A549 (cell line): Measurements from ENCODE around the gene FOXP1. TPM values are rescaled to one million over a fixed set of nuclear protein-coding genes. Genes with fewer than 3 reads are reported as not detected.

Experiments
- ATAC-seq, 2 experiments: fragments of 200-7000 bp in 1 of 2; fragments of >200 bp in 1 of 2; cut with Nextera tagmentation in 1 of 2; cut with Tn5 transposase in 1 of 2; 3 replicates each; pipeline versions ENCODE4 v1.8.0 to v1.9.1; 2018 to 2020; ENCODE audit warnings: mild to moderate bottlenecking in 1 of 2, moderate library complexity in 1 of 2
- CTCF ChIA-PET: fragments of 300-600 bp; sonication (Branson Sonifier 250); formaldehyde crosslinking; extraction: SDS; loops from one replicate; lab custom pipeline; 2021; ENCODE audit warnings: antibody characterized with exemption, inconsistent platforms; lab: Yijun Ruan, JAX
- POLR2A ChIA-PET: fragments of 350-600 bp; formaldehyde crosslinking; extraction: SDS; loops from one replicate; lab custom pipeline; 2021; ENCODE audit warnings: antibody characterized with exemption, inconsistent platforms; lab: Yijun Ruan, JAX
- DNase-seq, 2 experiments: peaks; one replicate each; pipeline versions ENCODE4 v3.0.0 to v3.0.0-alpha.2; 2011 to 2016; ENCODE audit warnings: low read depth in 1 of 2, low spot score in 1 of 2
- FAIRE-seq: peaks from 2 replicates; lab custom pipeline; 2011; peaks lifted over from hg19 to GRCh38; lab: Jason Lieb, UNC
- H3K27ac ChIP-seq, 2 experiments: fragments of >200 bp; sonication (Bioruptor Twin); formaldehyde crosslinking; 3 replicates each; pipeline ENCODE4 v1.5.1; 2016 to 2017
- H3K4me1 ChIP-seq: fragments of >200 bp; sonication (Bioruptor Twin); formaldehyde crosslinking; 3 replicates; pipeline ENCODE4 v1.6.1; 2016
- H3K4me2 ChIP-seq: fragments of >200 bp; sonication (Bioruptor Twin); formaldehyde crosslinking; 3 replicates; pipeline ENCODE4 v1.6.1; 2016
- H3K4me3 ChIP-seq: fragments of >200 bp; sonication (Bioruptor Twin); formaldehyde crosslinking; 3 replicates; pipeline ENCODE4 v1.5.1; 2016
- H3K9me3 ChIP-seq: fragments of >200 bp; sonication (Bioruptor Twin); formaldehyde crosslinking; 3 replicates; pipeline ENCODE4 v1.6.1; 2016
- CHD2 ChIP-seq: fragments of 150-350 bp; IDR thresholded peaks from 2 replicates; pipeline ENCODE4 v1.6.1; 2014; ENCODE audit warnings: low read length; ENCODE audit not compliant: partially characterized antibody
- EHF ChIP-seq: fragments of 250-450 bp; sonication (Bioruptor Pico); IDR thresholded peaks from 2 replicates; pipeline ENCODE4 v1.5.0; 2020; ENCODE audit warnings: mild to moderate bottlenecking
- HEYL ChIP-seq: fragments of 250-450 bp; sonication (Bioruptor Pico); IDR thresholded peaks from 2 replicates; pipeline ENCODE4 v1.8.0; 2021; ENCODE audit warnings: mild to moderate bottlenecking, moderate library complexity
- JUN ChIP-seq, 2 experiments: fragments of >200 bp; sonication (Bioruptor Twin); formaldehyde crosslinking; IDR thresholded peaks; 2 replicates in 1 of 2; 3 replicates in 1 of 2; pipeline ENCODE4 v1.6.1; 2016 to 2017
- KDM5A ChIP-seq: fragments of 200-600 bp; sonication (generic); IDR thresholded peaks from 2 replicates; pipeline ENCODE4 v1.6.1; 2016; ENCODE audit warnings: antibody characterized with exemption, mild to moderate bottlenecking
- MAZ ChIP-seq: fragments of 150-350 bp; IDR thresholded peaks from 2 replicates; pipeline ENCODE4 v1.6.1; 2014; ENCODE audit warnings: antibody characterized with exemption, low read depth, low read length, borderline replicate concordance
- NPAS2 ChIP-seq: fragments of 250-450 bp; sonication (Bioruptor Pico); IDR thresholded peaks from 2 replicates; pipeline ENCODE4 v1.8.0; 2022; ENCODE audit warnings: mild to moderate bottlenecking, moderate library complexity, borderline replicate concordance
- NR3C1 ChIP-seq: fragments of >200 bp; sonication (Bioruptor Twin); formaldehyde crosslinking; IDR thresholded peaks from 3 replicates; pipeline ENCODE4 v1.6.1; 2017
- RARB ChIP-seq: fragments of 250-450 bp; sonication (Bioruptor Pico); IDR thresholded peaks from 2 replicates; pipeline ENCODE4 v1.8.0; 2021; ENCODE audit warnings: mild to moderate bottlenecking, moderate library complexity
- WGBS: methylation state at CpG from one replicate; pipeline ENCODE4 v1.1.6; 2017; ENCODE audit errors: missing lambda C conversion rate; 5-methylcytosine and 5-hydroxymethylcytosine counted together
- polyA plus RNA-seq, 4 experiments: library from polyadenylated mRNA; depleted of rRNA in 3 of 4; stranded (reverse); fragments of >200 nt; fragmentation: RNase III in 1 of 4; extraction: RNeasy Plus Mini Kit Qiagen cat#74134 plus additional on column Dnase treatment in 1 of 4; gene quantifications; 2 replicates in 3 of 4; 3 replicates in 1 of 4; pipeline ENCODE4 v1.2.3, GENCODE V29; 2011 to 2017
- TF ChIP-seq, protein P1 (sequence below): fragments of 250-450 bp; sonication (Bioruptor Pico); IDR thresholded peaks from 2 replicates; pipeline ENCODE4 v1.5.0; 2020; ENCODE audit warnings: low read depth, mild to moderate bottlenecking, moderate library complexity
- TF ChIP-seq, protein P2 (sequence below): IDR thresholded peaks from 2 replicates; pipeline ENCODE4 v1.6.1; 2012
- TF ChIP-seq, protein P3 (sequence below): fragments of 200-600 bp; sonication (generic); IDR thresholded peaks from 2 replicates; pipeline ENCODE4 v1.6.1; 2016; ENCODE audit warnings: antibody characterized with exemption, mild to moderate bottlenecking, moderate library complexity

Gene FOXP1
- polyA plus RNA-seq, 2 of the 4 experiments (the other 2 are of a cell fraction): 12.8 to 13.9 TPM

DNA sequence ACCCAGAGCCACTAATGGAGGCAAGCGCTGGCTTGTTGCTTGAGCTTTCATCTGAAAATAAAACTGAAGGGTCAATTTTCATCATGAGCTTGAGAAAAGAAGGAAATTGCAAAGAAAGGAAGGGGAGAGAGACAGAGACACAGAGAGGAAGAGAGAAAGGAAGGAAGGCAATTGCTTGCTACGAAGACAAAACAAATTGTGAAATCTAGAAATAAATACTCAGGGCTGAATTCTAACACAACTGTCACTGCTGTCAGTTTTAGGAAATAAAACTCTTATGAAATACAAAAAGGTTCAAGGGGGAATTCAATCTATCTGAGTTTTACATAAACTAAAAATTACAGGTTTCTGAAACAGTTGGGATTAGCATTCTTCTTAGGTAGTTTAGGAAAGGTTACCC, 36.7 kb downstream of the FOXP1 start:
- WGBS: 97% methylated on average over 2 of the region's 2 CpGs
- CTCF ChIA-PET: interaction anchor here (1.1 to 1.2 kb wide), 2 partner anchors 100 to 150 kb away, joined by 3 to 4 read pairs; no protein-coding TSS in a partner anchor
- no peak for FAIRE-seq

DNA sequence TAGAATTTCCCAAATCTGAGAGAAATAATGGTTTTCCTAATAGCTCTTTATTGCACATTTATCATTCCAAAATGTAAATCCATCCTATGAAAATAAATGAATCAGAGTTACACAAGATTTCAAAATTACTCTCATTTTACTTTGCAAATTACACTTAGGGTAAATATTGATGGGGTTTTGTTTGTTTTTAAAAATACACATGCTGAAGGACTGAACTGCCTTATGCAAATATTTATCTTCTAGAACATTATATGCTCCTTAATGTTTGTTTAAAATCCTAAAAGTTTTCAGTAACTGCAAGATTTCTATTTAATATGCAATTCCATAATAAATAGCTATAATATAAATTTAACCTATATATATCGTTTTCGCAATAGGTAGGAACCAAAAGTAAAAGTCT, 38.2 kb downstream of the FOXP1 start:
- FAIRE-seq: no peak
- H3K27ac ChIP-seq: no peak overlapping the region
- no peaks in the 10 kb centered on the region for H3K9me3 ChIP-seq
- no peak overlapping the region; the same call in 1 of the 3 replicates for H3K4me2 ChIP-seq
- POLR2A ChIA-PET: interaction anchor here (1.1 kb wide), 1 partner anchor 42 kb away, joined by 3 read pairs; no protein-coding TSS in a partner anchor
- no peak for DNase-seq
- TF ChIP-seq NPAS2 (CRISPR knock-in tag) (no peak), HEYL (CRISPR knock-in tag) (no peak), EHF (CRISPR knock-in tag) (no peak), KDM5A (no peak)
- WGBS: 93% methylated on average over 2 of the region's 2 CpGs
- no peak overlapping the region for H3K4me3 ChIP-seq
- ATAC-seq: no peak
- CTCF ChIA-PET: interaction anchor here (0.6 to 0.9 kb wide), 2 partner anchors 9 to 35 kb away, joined by 3 read pairs; no protein-coding TSS in a partner anchor
- H3K4me1 ChIP-seq: peaks cover 58% of the 10 kb centered on the region

More for the DNA sequence above, 36.7 kb downstream of the FOXP1 start:
- no peak for TF ChIP-seq NR3C1
- TF ChIP-seq JUN (IDR thresholded peaks at IDR 0.05): no peak
- ATAC-seq (no peak), DNase-seq (no peak)
- no peak overlapping the region for H3K4me2 ChIP-seq
- peaks cover 63% of the 10 kb centered on the region for H3K4me1 ChIP-seq
- POLR2A ChIA-PET: no interaction called here
- H3K4me3 ChIP-seq: no peak overlapping the region
- H3K9me3 ChIP-seq: no peaks in the 10 kb centered on the region
- peak overlapping the region; percentile 47 to 79; a peak in 3 of 6 replicates for H3K27ac ChIP-seq

DNA sequence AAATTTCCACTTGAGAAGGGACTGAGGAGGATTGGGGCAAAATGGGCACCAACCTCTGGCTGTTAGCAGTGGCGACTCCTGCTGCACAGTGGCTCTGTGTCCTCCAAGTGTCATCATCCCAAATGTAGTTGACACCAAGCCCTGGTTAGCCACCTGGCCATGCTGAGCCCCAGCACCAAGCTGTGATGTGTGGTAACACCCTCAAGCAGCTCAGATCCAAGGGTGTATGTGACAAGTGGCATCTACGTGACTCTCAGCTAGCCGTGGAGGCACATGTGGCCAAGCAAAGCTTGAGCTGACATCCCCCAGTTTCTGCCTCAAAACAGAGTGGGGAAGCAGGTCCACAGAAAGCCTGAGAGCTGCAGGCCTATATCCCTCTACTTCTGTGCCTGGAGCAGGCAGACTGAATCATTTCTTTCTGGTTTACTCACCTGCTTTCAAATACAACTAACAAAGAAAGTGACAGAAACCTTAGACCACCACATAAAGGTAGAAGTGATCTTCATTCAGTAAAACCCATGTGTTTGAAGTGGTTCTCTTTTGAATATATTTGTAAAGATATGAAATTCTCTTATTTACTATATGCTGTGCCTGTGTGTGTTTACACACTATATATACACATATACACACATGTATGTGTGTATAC, 40.0 kb downstream of the FOXP1 start:
- ATAC-seq (no peak; a peak in 2 of 6 replicates), FAIRE-seq (no peak), DNase-seq (no peak)
- TF ChIP-seq RARB (no peak), CHD2 (no peak), JUN (IDR thresholded peaks at IDR 0.05) (no peak), MAZ (no peak)
- TF ChIP-seq, protein P1, sequence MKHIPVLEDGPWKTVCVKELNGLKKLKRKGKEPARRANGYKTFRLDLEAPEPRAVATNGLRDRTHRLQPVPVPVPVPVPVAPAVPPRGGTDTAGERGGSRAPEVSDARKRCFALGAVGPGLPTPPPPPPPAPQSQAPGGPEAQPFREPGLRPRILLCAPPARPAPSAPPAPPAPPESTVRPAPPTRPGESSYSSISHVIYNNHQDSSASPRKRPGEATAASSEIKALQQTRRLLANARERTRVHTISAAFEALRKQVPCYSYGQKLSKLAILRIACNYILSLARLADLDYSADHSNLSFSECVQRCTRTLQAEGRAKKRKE (CRISPR knock-in tag): no peak
- TF ChIP-seq, protein P2, sequence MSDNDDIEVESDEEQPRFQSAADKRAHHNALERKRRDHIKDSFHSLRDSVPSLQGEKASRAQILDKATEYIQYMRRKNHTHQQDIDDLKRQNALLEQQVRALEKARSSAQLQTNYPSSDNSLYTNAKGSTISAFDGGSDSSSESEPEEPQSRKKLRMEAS: no peak
- TF ChIP-seq, protein P3, sequence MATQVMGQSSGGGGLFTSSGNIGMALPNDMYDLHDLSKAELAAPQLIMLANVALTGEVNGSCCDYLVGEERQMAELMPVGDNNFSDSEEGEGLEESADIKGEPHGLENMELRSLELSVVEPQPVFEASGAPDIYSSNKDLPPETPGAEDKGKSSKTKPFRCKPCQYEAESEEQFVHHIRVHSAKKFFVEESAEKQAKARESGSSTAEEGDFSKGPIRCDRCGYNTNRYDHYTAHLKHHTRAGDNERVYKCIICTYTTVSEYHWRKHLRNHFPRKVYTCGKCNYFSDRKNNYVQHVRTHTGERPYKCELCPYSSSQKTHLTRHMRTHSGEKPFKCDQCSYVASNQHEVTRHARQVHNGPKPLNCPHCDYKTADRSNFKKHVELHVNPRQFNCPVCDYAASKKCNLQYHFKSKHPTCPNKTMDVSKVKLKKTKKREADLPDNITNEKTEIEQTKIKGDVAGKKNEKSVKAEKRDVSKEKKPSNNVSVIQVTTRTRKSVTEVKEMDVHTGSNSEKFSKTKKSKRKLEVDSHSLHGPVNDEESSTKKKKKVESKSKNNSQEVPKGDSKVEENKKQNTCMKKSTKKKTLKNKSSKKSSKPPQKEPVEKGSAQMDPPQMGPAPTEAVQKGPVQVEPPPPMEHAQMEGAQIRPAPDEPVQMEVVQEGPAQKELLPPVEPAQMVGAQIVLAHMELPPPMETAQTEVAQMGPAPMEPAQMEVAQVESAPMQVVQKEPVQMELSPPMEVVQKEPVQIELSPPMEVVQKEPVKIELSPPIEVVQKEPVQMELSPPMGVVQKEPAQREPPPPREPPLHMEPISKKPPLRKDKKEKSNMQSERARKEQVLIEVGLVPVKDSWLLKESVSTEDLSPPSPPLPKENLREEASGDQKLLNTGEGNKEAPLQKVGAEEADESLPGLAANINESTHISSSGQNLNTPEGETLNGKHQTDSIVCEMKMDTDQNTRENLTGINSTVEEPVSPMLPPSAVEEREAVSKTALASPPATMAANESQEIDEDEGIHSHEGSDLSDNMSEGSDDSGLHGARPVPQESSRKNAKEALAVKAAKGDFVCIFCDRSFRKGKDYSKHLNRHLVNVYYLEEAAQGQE: no peak
- 90% methylated on average over 3 of the region's 3 CpGs for WGBS
- no peaks in the 10 kb centered on the region for H3K9me3 ChIP-seq
- no peak overlapping the region for H3K4me3 ChIP-seq
- peaks cover 40% of the 10 kb centered on the region for H3K4me1 ChIP-seq
- CTCF ChIA-PET: interaction anchor here (1.1 kb wide), 1 partner anchor 475 kb away, joined by 3 read pairs; no protein-coding TSS in a partner anchor
- peak overlapping the region in 1 of 2 experiments; percentile 7; a peak in 2 of 6 replicates for H3K27ac ChIP-seq
- POLR2A ChIA-PET: no interaction called here
- no peak overlapping the region for H3K4me2 ChIP-seq
